H1 (cell line): Measurements from ENCODE around the gene ZRANB3. TPM values are rescaled to one million over a fixed set of nuclear protein-coding genes. Genes with fewer than 3 reads are reported as not detected.

Source experiments
- polyA plus RNA-seq, 7 experiments: library from polyadenylated mRNA; depleted of rRNA in 3 of 7; stranded (reverse) in 5 of 7; unstranded in 2 of 7; fragments of >200 nt in 5 of 7; fragments of 200-250 nt in 2 of 7; gene quantifications; 1 replicate in 5 of 7; 2 replicates in 1 of 7; 4 replicates in 1 of 7; pipeline versions ENCODE4 v1.2.1 to v1.2.3, GENCODE V29; 2011 to 2013; ENCODE audit warnings: missing spikeins in 2 of 7, mixed read lengths in 2 of 7
- total RNA-seq: library from RNA; stranded (reverse); fragmentation: NEBNext Ultra II Directional; extraction: Animal tissue kit (Norgen Biotek cat#: 25700); gene quantifications from 2 replicates; pipeline ENCODE4 v1.2.1, GENCODE V29; 2021
- TF ChIP-seq, protein P1 (sequence below): fragments of 300-600 bp; sonication (generic); IDR thresholded peaks from 2 replicates; pipeline ENCODE4 v1.7.1; 2012; ENCODE audit warnings: low read length, moderate library complexity, mild to moderate bottlenecking, inconsistent platforms; ENCODE audit not compliant: insufficient replicate concordance
- TF ChIP-seq, protein P2 (sequence below): IDR thresholded peaks from 2 replicates; pipeline ENCODE4 v1.6.1; 2012; ENCODE audit warnings: low read length, inconsistent platforms

Gene ZRANB3
- total and polyA plus RNA-seq, 2 of the 8 experiments (the other 6 are each of a cell fraction or from before 2014, with no cell fraction given) = 4.5 to 19.3 TPM

DNA sequence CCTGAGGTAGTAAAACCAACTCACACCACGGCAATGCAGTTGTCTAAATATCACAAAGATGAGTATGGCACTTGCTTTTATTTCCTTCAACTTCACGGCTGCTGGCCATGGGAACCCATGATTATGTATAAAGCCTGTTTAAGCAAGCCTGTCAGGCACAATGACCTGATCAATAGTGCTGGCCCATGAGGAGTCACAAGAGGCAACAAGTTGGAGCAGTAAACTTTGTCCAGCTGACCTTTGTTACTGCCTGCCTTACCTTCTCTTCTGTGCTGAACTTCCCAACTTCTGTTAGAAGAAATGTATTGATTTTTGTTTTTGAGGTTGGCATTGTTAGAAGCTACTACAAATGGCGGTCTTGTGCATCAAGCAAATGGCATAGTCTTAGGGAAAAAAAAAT lies 327.1 kb downstream of the ZRANB3 start (continued):
- TF ChIP-seq, protein P1, sequence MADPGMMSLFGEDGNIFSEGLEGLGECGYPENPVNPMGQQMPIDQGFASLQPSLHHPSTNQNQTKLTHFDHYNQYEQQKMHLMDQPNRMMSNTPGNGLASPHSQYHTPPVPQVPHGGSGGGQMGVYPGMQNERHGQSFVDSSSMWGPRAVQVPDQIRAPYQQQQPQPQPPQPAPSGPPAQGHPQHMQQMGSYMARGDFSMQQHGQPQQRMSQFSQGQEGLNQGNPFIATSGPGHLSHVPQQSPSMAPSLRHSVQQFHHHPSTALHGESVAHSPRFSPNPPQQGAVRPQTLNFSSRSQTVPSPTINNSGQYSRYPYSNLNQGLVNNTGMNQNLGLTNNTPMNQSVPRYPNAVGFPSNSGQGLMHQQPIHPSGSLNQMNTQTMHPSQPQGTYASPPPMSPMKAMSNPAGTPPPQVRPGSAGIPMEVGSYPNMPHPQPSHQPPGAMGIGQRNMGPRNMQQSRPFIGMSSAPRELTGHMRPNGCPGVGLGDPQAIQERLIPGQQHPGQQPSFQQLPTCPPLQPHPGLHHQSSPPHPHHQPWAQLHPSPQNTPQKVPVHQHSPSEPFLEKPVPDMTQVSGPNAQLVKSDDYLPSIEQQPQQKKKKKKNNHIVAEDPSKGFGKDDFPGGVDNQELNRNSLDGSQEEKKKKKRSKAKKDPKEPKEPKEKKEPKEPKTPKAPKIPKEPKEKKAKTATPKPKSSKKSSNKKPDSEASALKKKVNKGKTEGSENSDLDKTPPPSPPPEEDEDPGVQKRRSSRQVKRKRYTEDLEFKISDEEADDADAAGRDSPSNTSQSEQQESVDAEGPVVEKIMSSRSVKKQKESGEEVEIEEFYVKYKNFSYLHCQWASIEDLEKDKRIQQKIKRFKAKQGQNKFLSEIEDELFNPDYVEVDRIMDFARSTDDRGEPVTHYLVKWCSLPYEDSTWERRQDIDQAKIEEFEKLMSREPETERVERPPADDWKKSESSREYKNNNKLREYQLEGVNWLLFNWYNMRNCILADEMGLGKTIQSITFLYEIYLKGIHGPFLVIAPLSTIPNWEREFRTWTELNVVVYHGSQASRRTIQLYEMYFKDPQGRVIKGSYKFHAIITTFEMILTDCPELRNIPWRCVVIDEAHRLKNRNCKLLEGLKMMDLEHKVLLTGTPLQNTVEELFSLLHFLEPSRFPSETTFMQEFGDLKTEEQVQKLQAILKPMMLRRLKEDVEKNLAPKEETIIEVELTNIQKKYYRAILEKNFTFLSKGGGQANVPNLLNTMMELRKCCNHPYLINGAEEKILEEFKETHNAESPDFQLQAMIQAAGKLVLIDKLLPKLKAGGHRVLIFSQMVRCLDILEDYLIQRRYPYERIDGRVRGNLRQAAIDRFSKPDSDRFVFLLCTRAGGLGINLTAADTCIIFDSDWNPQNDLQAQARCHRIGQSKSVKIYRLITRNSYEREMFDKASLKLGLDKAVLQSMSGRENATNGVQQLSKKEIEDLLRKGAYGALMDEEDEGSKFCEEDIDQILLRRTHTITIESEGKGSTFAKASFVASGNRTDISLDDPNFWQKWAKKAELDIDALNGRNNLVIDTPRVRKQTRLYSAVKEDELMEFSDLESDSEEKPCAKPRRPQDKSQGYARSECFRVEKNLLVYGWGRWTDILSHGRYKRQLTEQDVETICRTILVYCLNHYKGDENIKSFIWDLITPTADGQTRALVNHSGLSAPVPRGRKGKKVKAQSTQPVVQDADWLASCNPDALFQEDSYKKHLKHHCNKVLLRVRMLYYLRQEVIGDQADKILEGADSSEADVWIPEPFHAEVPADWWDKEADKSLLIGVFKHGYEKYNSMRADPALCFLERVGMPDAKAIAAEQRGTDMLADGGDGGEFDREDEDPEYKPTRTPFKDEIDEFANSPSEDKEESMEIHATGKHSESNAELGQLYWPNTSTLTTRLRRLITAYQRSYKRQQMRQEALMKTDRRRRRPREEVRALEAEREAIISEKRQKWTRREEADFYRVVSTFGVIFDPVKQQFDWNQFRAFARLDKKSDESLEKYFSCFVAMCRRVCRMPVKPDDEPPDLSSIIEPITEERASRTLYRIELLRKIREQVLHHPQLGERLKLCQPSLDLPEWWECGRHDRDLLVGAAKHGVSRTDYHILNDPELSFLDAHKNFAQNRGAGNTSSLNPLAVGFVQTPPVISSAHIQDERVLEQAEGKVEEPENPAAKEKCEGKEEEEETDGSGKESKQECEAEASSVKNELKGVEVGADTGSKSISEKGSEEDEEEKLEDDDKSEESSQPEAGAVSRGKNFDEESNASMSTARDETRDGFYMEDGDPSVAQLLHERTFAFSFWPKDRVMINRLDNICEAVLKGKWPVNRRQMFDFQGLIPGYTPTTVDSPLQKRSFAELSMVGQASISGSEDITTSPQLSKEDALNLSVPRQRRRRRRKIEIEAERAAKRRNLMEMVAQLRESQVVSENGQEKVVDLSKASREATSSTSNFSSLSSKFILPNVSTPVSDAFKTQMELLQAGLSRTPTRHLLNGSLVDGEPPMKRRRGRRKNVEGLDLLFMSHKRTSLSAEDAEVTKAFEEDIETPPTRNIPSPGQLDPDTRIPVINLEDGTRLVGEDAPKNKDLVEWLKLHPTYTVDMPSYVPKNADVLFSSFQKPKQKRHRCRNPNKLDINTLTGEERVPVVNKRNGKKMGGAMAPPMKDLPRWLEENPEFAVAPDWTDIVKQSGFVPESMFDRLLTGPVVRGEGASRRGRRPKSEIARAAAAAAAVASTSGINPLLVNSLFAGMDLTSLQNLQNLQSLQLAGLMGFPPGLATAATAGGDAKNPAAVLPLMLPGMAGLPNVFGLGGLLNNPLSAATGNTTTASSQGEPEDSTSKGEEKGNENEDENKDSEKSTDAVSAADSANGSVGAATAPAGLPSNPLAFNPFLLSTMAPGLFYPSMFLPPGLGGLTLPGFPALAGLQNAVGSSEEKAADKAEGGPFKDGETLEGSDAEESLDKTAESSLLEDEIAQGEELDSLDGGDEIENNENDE = no peak
- TF ChIP-seq, protein P2, sequence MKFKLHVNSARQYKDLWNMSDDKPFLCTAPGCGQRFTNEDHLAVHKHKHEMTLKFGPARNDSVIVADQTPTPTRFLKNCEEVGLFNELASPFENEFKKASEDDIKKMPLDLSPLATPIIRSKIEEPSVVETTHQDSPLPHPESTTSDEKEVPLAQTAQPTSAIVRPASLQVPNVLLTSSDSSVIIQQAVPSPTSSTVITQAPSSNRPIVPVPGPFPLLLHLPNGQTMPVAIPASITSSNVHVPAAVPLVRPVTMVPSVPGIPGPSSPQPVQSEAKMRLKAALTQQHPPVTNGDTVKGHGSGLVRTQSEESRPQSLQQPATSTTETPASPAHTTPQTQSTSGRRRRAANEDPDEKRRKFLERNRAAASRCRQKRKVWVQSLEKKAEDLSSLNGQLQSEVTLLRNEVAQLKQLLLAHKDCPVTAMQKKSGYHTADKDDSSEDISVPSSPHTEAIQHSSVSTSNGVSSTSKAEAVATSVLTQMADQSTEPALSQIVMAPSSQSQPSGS = no peak
- TF ChIP-seq, all 59 proteins: peak for 0
